Astrocyte of the hippocampus (primary cell): ENCODE data around the gene TTC34.
"Not testable (repeated sequence)": the region's sequence is repeated elsewhere in the genome, so short reads cannot be mapped to it uniquely, and the experiment has no call there.

Experiments
- DNase-seq: peaks from one replicate; pipeline ENCODE4 v3.0.0; 2011; ENCODE audit warnings: low read depth, low spot score

The TTC34 gene

GRCh38 chr1:2799811-2800663, 1.5 kb downstream of the TTC34 start:
- no peak for DNase-seq

GRCh38 chr1:2798958-2799357, 2.5 kb downstream of the TTC34 start:
- DNase-seq = not testable (repeated sequence)

- DNase-seq = no peak
Measured at GRCh38 chr1:2797741-2798016, 3.8 kb downstream of the TTC34 start.

GRCh38 chr1:2796890-2797740, 4.4 kb downstream of the TTC34 start:
- no peak for DNase-seq

GRCh38 chr1:2795926-2796325, 5.6 kb downstream of the TTC34 start:
- no peak for DNase-seq

- DNase-seq = no peak
Measured at GRCh38 chr1:2791027-2791760, 10.3 kb downstream of the TTC34 start.

GRCh38 chr1:2789986-2790581, 11.4 kb downstream of the TTC34 start:
- DNase-seq = no peak

- DNase-seq = no peak
Measured at GRCh38 chr1:2789164-2789985, 12.1 kb downstream of the TTC34 start.

- DNase-seq = no peak
Measured at GRCh38 chr1:2788506-2789163, 12.9 kb downstream of the TTC34 start.

- DNase-seq = no peak
Measured at GRCh38 chr1:2787163-2787911, 14.2 kb downstream of the TTC34 start.

GRCh38 chr1:2786329-2787162, 14.9 kb downstream of the TTC34 start:
- no peak for DNase-seq

GRCh38 chr1:2785631-2786328, 15.7 kb downstream of the TTC34 start:
- DNase-seq = no peak

- no peak for DNase-seq
Measured at GRCh38 chr1:2784854-2785630, 16.5 kb downstream of the TTC34 start.

- DNase-seq = no peak
Measured at GRCh38 chr1:2783435-2784397, 17.8 kb downstream of the TTC34 start.

GRCh38 chr1:2783069-2783434, 18.4 kb downstream of the TTC34 start:
- DNase-seq = no peak

GRCh38 chr1:2781627-2782026, 19.9 kb downstream of the TTC34 start:
- no peak for DNase-seq
